Right cardiac atrium (tissue), 5 donors: ENCODE results near the gene INPP4B. TPM values are rescaled to one million over a fixed set of nuclear protein-coding genes. Genes with fewer than 3 reads are reported as not detected.

Source experiments
- ATAC-seq, 2 donors: fragments of 200-7000 bp; cut with Tn5 transposase; one replicate each; pipeline versions ENCODE4 v1.8.0 to v1.9.1; 2020; ENCODE audit warnings: moderate library complexity in 2 of 2, mild to moderate bottlenecking in 1 of 2
- DNase-seq, 3 donors: peaks; one replicate each; pipeline ENCODE4 v3.0.0-alpha.2; 2020
- H3K27ac ChIP-seq: one replicate; pipeline ENCODE4 v1.5.1; 2013; ENCODE audit warnings: mild to moderate bottlenecking, low read length, control low read depth, moderate library complexity
- H3K27me3 ChIP-seq: one replicate; pipeline ENCODE4 v1.6.1; 2013; ENCODE audit not compliant: control insufficient read depth, insufficient read depth
- H3K4me1 ChIP-seq: one replicate; pipeline ENCODE4 v1.6.1; 2013; ENCODE audit warnings: low read length; ENCODE audit not compliant: control insufficient read depth, insufficient read depth
- H3K4me3 ChIP-seq: one replicate; pipeline ENCODE4 v1.5.1; 2013; ENCODE audit warnings: low read length, control low read depth
- H3K9me3 ChIP-seq: one replicate; pipeline ENCODE4 v1.6.1; 2013; ENCODE audit warnings: low read length; ENCODE audit not compliant: control insufficient read depth
- WGBS: extraction: QIAGEN DNeasy Blood & Tissue Kit; methylation state at CpG from one replicate; pipeline ENCODE4 v1.1.7; 2013; 5-methylcytosine and 5-hydroxymethylcytosine counted together
- intact Hi-C, 4 donors: fragments of 100-400 bp; cut with DNase I; formaldehyde crosslinking; loops; one replicate each; pipeline versions ENCODE4 v1.11.0 to v1.14.0; 2022 to 2023
- polyA plus RNA-seq: library from polyadenylated mRNA; stranded (reverse); fragments of 200-250 nt; gene quantifications from one replicate; pipeline ENCODE4 v1.2.3, GENCODE V29; 2013
- total RNA-seq, 4 donors: library from RNA; stranded (reverse); fragmentation: NEBNext Ultra II Directional; extraction: Animal tissue kit (Norgen Biotek cat#: 25700); gene quantifications; one replicate each; pipeline ENCODE4 v1.2.1, GENCODE V29; 2021
- donor health status: healthy with polysubstance abuse.
- donor health status: DM: no; HTN: yes; CAD: no.
- donor health status: DM: no; HTN: no; CAD: no.
- donor health status: DM: no; HTN: yes; CAD: no; lungs with severe emphysema.
- donor health status: DM: yes; HTN: yes; CAD: no.

Gene INPP4B
- total and polyA plus RNA-seq, 5 donors, result 2.9 to 13.2 (median 7.0) TPM

GRCh38 chr4:142607976-142608375 is 238.1 kb downstream of the INPP4B start:
- ATAC-seq, result no peak

DNA sequence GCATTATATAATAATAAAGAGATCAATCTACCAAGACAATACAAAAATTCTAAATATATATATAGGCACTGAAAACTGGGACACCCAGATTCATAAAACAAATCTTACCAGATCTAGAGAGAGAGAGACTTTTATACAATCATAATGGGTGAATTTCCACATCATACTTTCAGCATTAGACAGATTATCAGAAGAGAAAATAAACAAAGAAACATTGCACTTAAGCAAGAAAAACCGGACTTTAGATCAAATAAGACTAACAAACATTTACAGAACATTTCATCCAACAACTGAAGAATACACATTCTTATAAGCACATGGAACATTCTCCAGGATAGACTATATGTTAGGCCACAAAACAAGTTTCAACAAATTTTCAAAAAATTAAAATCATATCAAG is 245.1 kb downstream of the INPP4B start:
- WGBS, result 80% methylated on average over 1 of the region's 1 CpG
- Histone ChIP-seq H3K9me3 (no peaks in the 10 kb centered on the region), H3K27ac (no peak overlapping the region), H3K4me3 (no peak overlapping the region), H3K4me1 (no peaks in the 10 kb centered on the region), H3K27me3 (no peaks in the 10 kb centered on the region)
- DNase-seq, result no peak
- intact Hi-C loops, result no loop called here
- ATAC-seq, result no peak

More at GRCh38 chr4:142607976-142608375, 238.1 kb downstream of the INPP4B start:
- no peak overlapping the region for H3K4me3 ChIP-seq
- H3K4me1 ChIP-seq, result no peaks in the 10 kb centered on the region
- DNase-seq, result no peak
- H3K27ac ChIP-seq, result no peak overlapping the region
- no peaks in the 10 kb centered on the region for H3K9me3 ChIP-seq
- H3K27me3 ChIP-seq, result no peaks in the 10 kb centered on the region
- intact Hi-C loops, result no loop called here
- 86% methylated on average over 1 of the region's 1 CpG for WGBS

- intact Hi-C loops, result no loop called here
- H3K9me3 ChIP-seq, result no peaks in the 10 kb centered on the region
- no peak for ATAC-seq
- no peak for DNase-seq
- no peak overlapping the region for H3K27ac ChIP-seq
- no peaks in the 10 kb centered on the region for H3K4me1 ChIP-seq
- H3K27me3 ChIP-seq, result no peaks in the 10 kb centered on the region
- H3K4me3 ChIP-seq, result no peak overlapping the region
Measured at GRCh38 chr4:142598132-142598531, 248.0 kb downstream of the INPP4B start.

DNA sequence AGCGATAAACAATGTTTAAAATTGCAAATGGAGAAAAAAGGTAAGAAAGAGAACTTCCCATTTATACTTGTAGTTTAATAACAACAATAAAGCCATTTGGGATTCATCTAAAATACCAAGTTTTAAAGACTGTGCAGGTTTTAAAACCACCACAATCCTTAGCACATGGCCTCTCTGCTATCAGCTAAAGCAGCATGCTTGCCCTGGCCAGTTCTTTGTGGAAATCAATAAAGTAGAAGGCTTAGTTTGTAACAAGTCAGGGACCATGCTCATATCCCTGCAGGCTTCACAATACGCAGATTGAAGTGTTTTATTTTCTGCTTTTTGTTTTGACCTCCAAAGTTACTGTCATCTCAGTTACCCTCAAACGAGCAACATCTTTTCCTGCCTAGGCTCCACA is 249.5 kb downstream of the INPP4B start:
- ATAC-seq (no peak), DNase-seq (no peak)
- no peaks in the 10 kb centered on the region for H3K4me1 ChIP-seq
- no peaks in the 10 kb centered on the region for H3K9me3 ChIP-seq
- intact Hi-C loops, result no loop called here
- no peak overlapping the region for H3K4me3 ChIP-seq
- 80% methylated on average over 3 of the region's 3 CpGs for WGBS
- no peak overlapping the region for H3K27ac ChIP-seq
- H3K27me3 ChIP-seq, result no peaks in the 10 kb centered on the region

DNA sequence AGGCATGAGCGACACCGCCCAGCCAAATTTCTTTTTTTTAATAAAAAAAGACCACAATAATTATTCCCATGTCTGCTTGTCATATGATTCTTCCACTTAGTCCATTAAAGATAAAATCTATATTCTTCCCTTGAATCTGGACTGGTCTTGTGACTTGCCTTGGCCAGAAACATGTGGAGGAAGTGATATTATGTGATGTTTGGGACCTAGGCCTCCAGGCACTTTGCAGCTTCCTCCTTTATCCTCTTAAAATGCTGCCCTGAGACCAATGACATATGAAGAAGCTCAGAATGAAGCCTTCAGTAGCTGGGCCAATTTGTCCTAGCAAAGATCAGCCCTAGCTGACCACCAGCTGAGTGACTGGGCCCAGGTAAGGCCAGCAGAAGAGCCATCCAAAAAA is 250.0 kb downstream of the INPP4B start:
- intact Hi-C loops, result no loop called here
- 94% methylated on average over 2 of the region's 2 CpGs for WGBS

GRCh38 chr4:142595222-142595871 is 250.8 kb downstream of the INPP4B start:
- ATAC-seq (no peak), DNase-seq (no peak)
- Histone ChIP-seq H3K4me1 (no peaks in the 10 kb centered on the region), H3K27me3 (no peaks in the 10 kb centered on the region), H3K4me3 (no peak overlapping the region), H3K9me3 (no peaks in the 10 kb centered on the region), H3K27ac (no peak overlapping the region)
- intact Hi-C loops, result no loop called here

More for the DNA sequence above, 250.0 kb downstream of the INPP4B start:
- no peaks in the 10 kb centered on the region for H3K4me1 ChIP-seq
- no peak overlapping the region for H3K4me3 ChIP-seq
- ATAC-seq (no peak), DNase-seq (no peak)
- no peaks in the 10 kb centered on the region for H3K27me3 ChIP-seq
- H3K27ac ChIP-seq, result no peak overlapping the region
- H3K9me3 ChIP-seq, result no peaks in the 10 kb centered on the region

- ATAC-seq, result no peak
- no peaks in the 10 kb centered on the region for H3K27me3 ChIP-seq
- intact Hi-C loops, result no loop called here
- H3K27ac ChIP-seq, result no peak overlapping the region
- DNase-seq, result no peak
- no peaks in the 10 kb centered on the region for H3K9me3 ChIP-seq
- H3K4me3 ChIP-seq, result no peak overlapping the region
- H3K4me1 ChIP-seq, result no peaks in the 10 kb centered on the region
- WGBS, result 75% methylated on average over 1 of the region's 1 CpG
Measured at GRCh38 chr4:142585411-142585810, 260.7 kb downstream of the INPP4B start.

DNA sequence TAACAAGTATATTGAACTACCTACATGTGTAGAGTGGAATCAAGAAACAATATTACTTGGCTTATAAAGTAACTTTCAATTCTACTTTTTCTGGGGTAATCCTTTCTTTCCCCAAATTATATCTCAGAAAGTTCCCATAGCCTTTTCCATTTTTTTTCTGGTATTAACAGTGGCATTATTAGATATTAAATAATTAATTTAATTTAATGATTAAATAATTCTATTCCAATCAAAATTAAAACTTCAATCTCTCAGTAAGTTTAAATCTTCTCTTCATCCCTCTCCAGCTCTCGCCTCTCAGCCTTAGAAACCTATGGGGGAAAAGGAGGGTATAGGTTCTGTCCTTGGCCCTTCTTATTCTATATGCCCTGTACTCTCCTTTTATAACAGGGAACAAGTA is 262.4 kb downstream of the INPP4B start:
- H3K4me1 ChIP-seq, result no peaks in the 10 kb centered on the region
- WGBS, result 96% methylated on average over 1 of the region's 1 CpG
- H3K27me3 ChIP-seq, result no peaks in the 10 kb centered on the region
- H3K27ac ChIP-seq, result no peak overlapping the region
- DNase-seq (no peak), ATAC-seq (no peak)
- no peaks in the 10 kb centered on the region for H3K9me3 ChIP-seq
- no peak overlapping the region for H3K4me3 ChIP-seq
- intact Hi-C loops, result no loop called here

GRCh38 chr4:142582340-142582739 is 263.8 kb downstream of the INPP4B start:
- Histone ChIP-seq H3K9me3 (no peaks in the 10 kb centered on the region), H3K27ac (no peak overlapping the region), H3K4me3 (no peak overlapping the region), H3K4me1 (no peaks in the 10 kb centered on the region), H3K27me3 (no peaks in the 10 kb centered on the region)
- intact Hi-C loops, result no loop called here
- DNase-seq, result no peak
- ATAC-seq, result no peak
- WGBS, result 62% methylated on average over 1 of the region's 1 CpG

- H3K4me3 ChIP-seq, result no peak overlapping the region
- H3K9me3 ChIP-seq, result no peaks in the 10 kb centered on the region
- intact Hi-C loops, result no loop called here
- H3K4me1 ChIP-seq, result no peaks in the 10 kb centered on the region
- ATAC-seq (no peak), DNase-seq (no peak)
- 86% methylated on average over 1 of the region's 1 CpG for WGBS
- H3K27ac ChIP-seq, result no peak overlapping the region
- H3K27me3 ChIP-seq, result no peaks in the 10 kb centered on the region
Measured at GRCh38 chr4:142581881-142582280, 264.2 kb downstream of the INPP4B start.

DNA sequence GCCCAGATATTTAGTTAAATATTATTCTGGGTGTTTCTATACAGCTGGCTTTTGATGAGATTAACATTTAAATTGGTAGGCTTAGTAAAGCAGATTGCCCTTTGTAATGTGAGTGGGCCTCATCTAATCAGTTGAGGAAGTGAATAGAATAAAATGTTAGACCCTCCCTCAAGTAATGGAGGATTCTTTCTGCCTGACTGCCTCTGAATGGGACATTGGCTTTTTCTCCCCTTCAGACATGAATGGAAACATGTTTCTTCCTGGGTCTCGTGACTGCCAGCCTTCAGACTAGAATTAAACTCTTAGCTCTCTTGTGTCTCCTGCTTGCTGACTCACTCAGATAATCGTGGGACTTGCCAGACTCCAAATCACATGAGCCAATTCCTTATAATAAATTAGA is 266.7 kb downstream of the INPP4B start:
- DNase-seq (no peak), ATAC-seq (no peak)
- no peaks in the 10 kb centered on the region for H3K9me3 ChIP-seq
- no peaks in the 10 kb centered on the region for H3K4me1 ChIP-seq
- no peak overlapping the region for H3K27ac ChIP-seq
- WGBS, result 73% methylated on average over 2 of the region's 2 CpGs
- no peaks in the 10 kb centered on the region for H3K27me3 ChIP-seq
- intact Hi-C loops, result no loop called here
- H3K4me3 ChIP-seq, result no peak overlapping the region

DNA sequence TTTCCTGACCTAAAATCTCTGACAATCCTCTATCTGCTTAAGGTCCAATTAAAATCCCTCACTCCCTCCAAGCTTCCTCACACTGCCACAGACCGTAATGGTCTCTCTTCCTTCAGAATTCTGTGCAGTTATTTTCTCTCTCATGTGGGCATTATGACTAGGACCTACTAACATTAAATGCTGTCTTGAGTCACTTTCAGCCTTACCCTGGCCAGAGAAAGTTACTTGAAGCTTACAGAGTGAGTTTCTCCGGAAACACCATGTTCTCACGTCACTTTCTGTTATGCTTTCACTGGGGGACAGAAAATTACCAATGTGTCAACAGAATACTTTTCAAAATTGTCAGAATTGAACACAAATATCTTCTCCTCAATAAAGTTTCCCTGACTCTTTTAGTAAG is 271.8 kb downstream of the INPP4B start:
- Histone ChIP-seq H3K4me1 (no peaks in the 10 kb centered on the region), H3K27me3 (no peaks in the 10 kb centered on the region), H3K4me3 (no peak overlapping the region), H3K27ac (no peak overlapping the region), H3K9me3 (no peaks in the 10 kb centered on the region)
- intact Hi-C loops, result no loop called here
- DNase-seq, result no peak
- 84% methylated on average over 3 of the region's 3 CpGs for WGBS
- no peak for ATAC-seq
